A673 (cell line): Measurements from ENCODE around the gene MAGI1.

Experiments used
- CTCF ChIP-seq: fragments of 300-800, 200-600 bp; sonication (generic); conservative IDR thresholded peaks from 2 replicates; pipeline ENCODE4 v1.5.1; 2017; ENCODE audit warnings: low read depth, mild to moderate bottlenecking, antibody characterized with exemption, low read length, moderate library complexity, mixed read lengths
- EZH2 ChIP-seq: fragments of 200-600 bp; sonication (generic); IDR thresholded peaks from 2 replicates; pipeline ENCODE4 v1.6.1; 2017; ENCODE audit warnings: borderline replicate concordance, low read depth, mild to moderate bottlenecking, mixed read lengths, antibody characterized with exemption, low read length; ENCODE audit not compliant: poor library complexity, severe bottlenecking

- no peak for TF ChIP-seq CTCF
- TF ChIP-seq EZH2, result no peak
These were observed 707.0 kb downstream of the MAGI1 start for GRCh38 chr3:65331730-65332129.
